ENCODE data around the gene SNU13. TPM values are rescaled to one million over a fixed set of nuclear protein-coding genes. Genes with fewer than 3 reads are reported as not detected.

The SNU13 gene
- total RNA-seq, 1 experiment from 2014 or later, result 203 TPM

DNA sequence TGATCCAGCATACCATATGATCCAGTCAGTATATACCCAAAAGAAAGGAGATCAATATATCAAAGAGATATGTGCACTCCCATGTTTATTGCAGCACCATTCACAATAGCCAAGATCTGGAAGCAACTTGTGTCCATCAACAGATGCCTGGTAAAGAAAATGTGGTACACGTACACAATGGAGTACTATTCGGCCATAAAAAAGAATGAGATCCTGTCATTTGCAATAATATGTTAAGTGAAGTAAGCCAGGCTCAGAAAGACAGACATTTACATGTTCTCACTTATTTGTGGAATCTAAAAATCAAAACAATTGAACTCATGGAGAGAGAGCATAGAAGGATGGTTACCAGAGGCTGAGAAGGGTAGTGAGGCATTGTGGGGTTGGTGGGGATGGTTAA lies 27.0 kb downstream of the SNU13 start:
- no peak overlapping the region for H2BK12ac ChIP-seq (ENCODE audit: insufficient read length, low read depth, low read length)
- no peaks in the 10 kb centered on the region for H3K79me1 ChIP-seq (ENCODE audit: insufficient read depth, low read depth, low read length, poor library complexity, severe bottlenecking)
- no CpG with 5 or more reads among the region's 2 CpGs for WGBS (ENCODE audit: extremely low coverage, insufficient read length, low lambda C conversion rate)
- H3K27ac ChIP-seq (ENCODE audit: insufficient read length, low read depth, low read length), result no peak overlapping the region
- H3K23ac ChIP-seq (ENCODE audit: insufficient read length, low read depth, low read length), result no peak overlapping the region
- H2BK5ac ChIP-seq (ENCODE audit: insufficient read length, low read length), result no peak overlapping the region
- H4K91ac ChIP-seq (ENCODE audit: insufficient read length, low read depth, low read length), result no peak overlapping the region
- no peaks in the 10 kb centered on the region for H3K27me3 Mint-ChIP-seq (ENCODE audit: low read depth)
- H3K4me1 ChIP-seq (ENCODE audit: insufficient read depth, low read length), result no peaks in the 10 kb centered on the region
- no peak overlapping the region for H3K4me2 ChIP-seq (ENCODE audit: insufficient read depth, insufficient read length, low read length)
- no peak overlapping the region for H3K27ac Mint-ChIP-seq
- H3T11ph ChIP-seq (ENCODE audit: low read length), result no peak overlapping the region
- no peak overlapping the region for H2BK120ac ChIP-seq (ENCODE audit: low read depth, low read length, poor library complexity, severe bottlenecking)
- no peaks in the 10 kb centered on the region for H3K27me3 ChIP-seq (ENCODE audit: insufficient read depth, low read length)
- H3K9me3 Mint-ChIP-seq, result no peaks in the 10 kb centered on the region
- H3K4ac ChIP-seq (ENCODE audit: low read depth, low read length), result no peak overlapping the region
- H2BK20ac ChIP-seq (ENCODE audit: low read depth, low read length, poor library complexity, severe bottlenecking), result no peak overlapping the region
- H2BK15ac ChIP-seq (ENCODE audit: low read depth, low read length), result no peak overlapping the region
- DNase-seq, result no peak
- no peak overlapping the region for H4K8ac ChIP-seq (replicated peaks; ENCODE audit: insufficient read length, low read depth, low read length)
- H3K79me2 ChIP-seq (ENCODE audit: insufficient read depth, low read length), result no peaks in the 10 kb centered on the region
- H3K18ac ChIP-seq (ENCODE audit: insufficient read length, low read depth, low read length), result no peak overlapping the region
- no peak overlapping the region for H2AK5ac ChIP-seq (ENCODE audit: insufficient read length, low read length)
- H4K20me1 ChIP-seq (ENCODE audit: control insufficient read depth, insufficient read depth, insufficient read length), result peaks cover 3% of the 10 kb centered on the region
- no peak overlapping the region for H2AFZ ChIP-seq (ENCODE audit: low read length)
- H3K9ac ChIP-seq (ENCODE audit: extremely low read depth, insufficient read length, low read length), result no peak overlapping the region
- no peaks in the 10 kb centered on the region for H3K9me3 ChIP-seq (ENCODE audit: control insufficient read depth, low read depth, low read length)
- no peak overlapping the region for H4K5ac ChIP-seq (ENCODE audit: insufficient read length, low read depth, low read length)
- H3K36me3 Mint-ChIP-seq (ENCODE audit: insufficient read depth in 1 of 3, low read depth in 3 of 3), result peaks cover 38 to 81% (median 68%) of the 10 kb centered on the region in 3 experiments
- no peak overlapping the region for H3K14ac ChIP-seq (ENCODE audit: insufficient read depth, low read length)
- no peaks in the 10 kb centered on the region; a peak in 1 of 4 replicates for H3K4me1 Mint-ChIP-seq
- H3K23me2 ChIP-seq (ENCODE audit: insufficient read length, low read depth, low read length, poor library complexity, severe bottlenecking), result no peaks in the 10 kb centered on the region
- H3K4me3 Mint-ChIP-seq, result no peak overlapping the region
- no peak for TF ChIP-seq CTCF (conservative IDR thresholded peaks at IDR 0.05)
- H3K56ac ChIP-seq (ENCODE audit: insufficient read length, low read depth, low read length), result no peak overlapping the region

Measured in H9 (cell line).